IPS-15b (cell line): Measurements from ENCODE around the gene PACS2.

Experiments
- H3K27me3 ChIP-seq: one replicate; pipeline ENCODE4 v1.6.1; 2013; ENCODE audit warnings: low read length; ENCODE audit not compliant: control insufficient read depth, insufficient read depth
- H3K36me3 ChIP-seq: one replicate; pipeline ENCODE4 v1.6.1; 2013; ENCODE audit warnings: low read length; ENCODE audit not compliant: control insufficient read depth, insufficient read depth
- H3K4me1 ChIP-seq: one replicate; pipeline ENCODE4 v1.6.1; 2013; ENCODE audit warnings: mild to moderate bottlenecking, low read length; ENCODE audit not compliant: control insufficient read depth, insufficient read depth
- H3K4me3 ChIP-seq: one replicate; pipeline ENCODE4 v1.5.1; 2013; ENCODE audit warnings: low read depth, low read length
- H3K9ac ChIP-seq: one replicate; pipeline ENCODE4 v1.6.1; 2013; ENCODE audit warnings: low read depth, mild to moderate bottlenecking, low read length
- H3K9me3 ChIP-seq: one replicate; pipeline ENCODE4 v1.6.1; 2013; ENCODE audit warnings: mild to moderate bottlenecking, low read length; ENCODE audit not compliant: control insufficient read depth, insufficient read depth

The PACS2 gene

GRCh38 chr14:105337433-105337832 lies 22.9 kb downstream of the PACS2 start:
- Histone ChIP-seq H3K9me3 (no peaks in the 10 kb centered on the region), H3K36me3 (peaks cover 8% of the 10 kb centered on the region), H3K27me3 (no peaks in the 10 kb centered on the region), H3K4me3 (no peak overlapping the region), H3K9ac (no peak overlapping the region), H3K4me1 (no peaks in the 10 kb centered on the region)

- Histone ChIP-seq H3K4me3 (no peak overlapping the region), H3K9ac (no peak overlapping the region), H3K36me3 (peaks cover 8% of the 10 kb centered on the region), H3K4me1 (no peaks in the 10 kb centered on the region), H3K27me3 (no peaks in the 10 kb centered on the region), H3K9me3 (no peaks in the 10 kb centered on the region)
Measured at GRCh38 chr14:105337966-105338741, 23.6 kb downstream of the PACS2 start.

DNA sequence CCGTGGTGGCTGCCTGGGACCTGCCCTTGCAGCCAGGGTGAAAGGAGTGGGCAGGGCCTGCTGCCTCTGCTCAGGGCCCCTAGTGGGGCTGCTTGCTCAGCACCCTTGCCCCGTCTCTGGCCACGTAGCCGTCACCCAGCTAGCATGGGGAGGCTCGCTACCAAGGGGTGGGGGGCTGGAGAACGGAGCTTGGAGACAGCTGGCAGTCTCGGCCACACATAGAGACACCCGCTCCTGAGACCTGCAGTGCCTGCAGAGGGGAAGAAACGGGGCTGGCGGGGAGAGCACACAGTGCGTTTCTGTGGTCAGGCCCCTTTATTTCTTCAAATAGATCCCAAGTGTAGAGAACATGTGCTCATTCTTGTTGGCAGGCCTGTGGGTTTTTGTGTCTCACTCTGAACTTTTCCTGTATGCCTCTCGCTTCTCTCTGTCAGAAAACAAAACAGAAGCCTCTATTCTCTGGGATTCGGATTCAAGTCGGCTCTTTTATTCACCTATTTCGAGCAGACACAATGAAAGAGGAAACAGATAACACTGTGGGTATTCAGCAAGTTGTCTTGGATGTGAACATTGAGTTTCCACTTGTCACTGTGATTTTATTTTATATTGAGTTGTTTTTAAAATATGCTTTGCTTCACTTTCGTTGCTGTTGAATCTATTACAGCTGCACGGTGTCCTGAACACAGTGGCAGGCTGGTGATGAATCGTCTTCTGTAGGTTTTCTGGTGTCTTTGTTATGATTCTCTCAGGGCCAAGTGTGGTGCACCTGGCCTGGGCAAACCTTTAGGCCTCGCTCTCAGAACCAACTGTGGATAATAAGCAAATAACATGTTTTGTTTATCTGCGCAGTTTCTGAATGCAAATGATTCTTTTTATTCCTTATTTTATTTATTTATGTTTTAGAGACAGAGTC lies 26.5 kb downstream of the PACS2 start:
- Histone ChIP-seq H3K36me3 (peaks cover 5% of the 10 kb centered on the region), H3K27me3 (no peaks in the 10 kb centered on the region), H3K4me1 (peaks cover under 1% of the 10 kb centered on the region), H3K9ac (no peak overlapping the region), H3K4me3 (no peak overlapping the region), H3K9me3 (no peaks in the 10 kb centered on the region)

GRCh38 chr14:105343194-105343593 lies 28.6 kb downstream of the PACS2 start:
- Histone ChIP-seq H3K4me3 (no peak overlapping the region), H3K27me3 (no peaks in the 10 kb centered on the region), H3K36me3 (no peaks in the 10 kb centered on the region), H3K9me3 (no peaks in the 10 kb centered on the region), H3K9ac (no peak overlapping the region), H3K4me1 (peaks cover 2% of the 10 kb centered on the region)

GRCh38 chr14:105346200-105346533 lies 31.6 kb downstream of the PACS2 start:
- H3K36me3 ChIP-seq = no peaks in the 10 kb centered on the region
- H3K4me3 ChIP-seq = no peak overlapping the region
- no peaks in the 10 kb centered on the region for H3K9me3 ChIP-seq
- H3K9ac ChIP-seq = no peak overlapping the region
- peaks cover 2% of the 10 kb centered on the region for H3K4me1 ChIP-seq
- H3K27me3 ChIP-seq = no peaks in the 10 kb centered on the region

- no peaks in the 10 kb centered on the region for H3K27me3 ChIP-seq
- H3K9ac ChIP-seq = no peak overlapping the region
- H3K9me3 ChIP-seq = no peaks in the 10 kb centered on the region
- peaks cover 2% of the 10 kb centered on the region for H3K4me1 ChIP-seq
- no peak overlapping the region for H3K4me3 ChIP-seq
- H3K36me3 ChIP-seq = no peaks in the 10 kb centered on the region
Measured at GRCh38 chr14:105346876-105347586, 32.5 kb downstream of the PACS2 start.

DNA sequence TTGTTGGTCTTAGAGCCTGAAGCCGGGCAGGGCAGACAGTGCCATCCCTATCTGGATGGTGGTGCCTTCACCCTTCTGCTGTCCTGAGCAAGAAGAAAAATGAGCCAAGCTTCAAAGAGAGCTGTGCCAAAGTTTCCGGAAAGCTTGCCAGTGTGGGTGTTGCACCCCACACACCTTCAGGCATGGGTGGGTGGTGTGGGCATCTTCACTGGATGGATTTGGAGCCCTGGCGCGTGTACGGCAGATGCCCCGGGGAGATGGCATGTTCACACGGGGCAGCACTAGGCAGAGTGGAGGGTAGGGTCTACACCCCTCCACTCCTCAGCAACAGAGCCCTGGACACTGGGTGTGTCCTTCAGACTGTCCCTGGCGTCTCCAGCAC lies 33.0 kb downstream of the PACS2 start:
- Histone ChIP-seq H3K36me3 (no peaks in the 10 kb centered on the region), H3K9me3 (no peaks in the 10 kb centered on the region), H3K27me3 (no peaks in the 10 kb centered on the region), H3K9ac (no peak overlapping the region), H3K4me3 (no peak overlapping the region), H3K4me1 (peaks cover 2% of the 10 kb centered on the region)

DNA sequence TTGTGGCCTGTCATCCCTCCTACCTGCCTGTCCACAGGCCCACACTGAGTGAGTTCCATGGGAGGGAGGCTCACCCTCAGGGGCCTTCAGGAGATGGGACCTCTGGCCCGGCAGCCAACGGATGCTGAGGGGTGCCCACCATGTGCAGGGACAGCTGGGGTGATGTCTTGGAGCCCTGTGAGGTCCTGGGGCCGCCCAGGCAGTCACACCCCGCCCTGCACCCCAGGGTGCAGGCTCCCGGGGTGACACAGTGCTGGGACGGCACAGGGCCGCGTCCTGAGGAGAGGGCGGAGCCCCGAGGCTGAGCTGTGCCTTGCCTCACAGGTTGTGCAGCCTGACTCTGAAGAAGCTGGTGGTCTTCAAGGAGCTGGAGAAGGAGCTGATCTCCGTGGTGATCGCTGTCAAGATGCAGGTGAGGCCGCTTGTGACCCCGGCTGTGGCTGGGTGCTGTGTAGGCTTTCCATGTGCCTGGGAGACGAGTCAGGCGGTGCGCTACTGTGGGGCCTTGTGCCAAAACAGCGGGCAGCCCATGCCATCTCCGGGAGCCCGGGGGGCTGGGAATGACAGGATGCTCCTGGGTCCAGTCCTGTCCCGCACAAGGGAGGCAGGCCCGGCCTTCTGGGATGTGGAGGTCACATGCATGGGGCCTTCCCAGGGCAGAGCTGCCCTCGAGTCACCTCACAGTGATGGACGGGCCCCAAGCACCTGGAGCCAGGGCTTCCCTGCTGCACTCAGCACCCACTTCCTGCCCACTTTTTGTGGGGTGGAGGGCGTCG lies 33.8 kb downstream of the PACS2 start:
- Histone ChIP-seq H3K9ac (no peak overlapping the region), H3K4me1 (peaks cover 2% of the 10 kb centered on the region), H3K36me3 (no peaks in the 10 kb centered on the region), H3K4me3 (no peak overlapping the region), H3K27me3 (no peaks in the 10 kb centered on the region), H3K9me3 (no peaks in the 10 kb centered on the region)

DNA sequence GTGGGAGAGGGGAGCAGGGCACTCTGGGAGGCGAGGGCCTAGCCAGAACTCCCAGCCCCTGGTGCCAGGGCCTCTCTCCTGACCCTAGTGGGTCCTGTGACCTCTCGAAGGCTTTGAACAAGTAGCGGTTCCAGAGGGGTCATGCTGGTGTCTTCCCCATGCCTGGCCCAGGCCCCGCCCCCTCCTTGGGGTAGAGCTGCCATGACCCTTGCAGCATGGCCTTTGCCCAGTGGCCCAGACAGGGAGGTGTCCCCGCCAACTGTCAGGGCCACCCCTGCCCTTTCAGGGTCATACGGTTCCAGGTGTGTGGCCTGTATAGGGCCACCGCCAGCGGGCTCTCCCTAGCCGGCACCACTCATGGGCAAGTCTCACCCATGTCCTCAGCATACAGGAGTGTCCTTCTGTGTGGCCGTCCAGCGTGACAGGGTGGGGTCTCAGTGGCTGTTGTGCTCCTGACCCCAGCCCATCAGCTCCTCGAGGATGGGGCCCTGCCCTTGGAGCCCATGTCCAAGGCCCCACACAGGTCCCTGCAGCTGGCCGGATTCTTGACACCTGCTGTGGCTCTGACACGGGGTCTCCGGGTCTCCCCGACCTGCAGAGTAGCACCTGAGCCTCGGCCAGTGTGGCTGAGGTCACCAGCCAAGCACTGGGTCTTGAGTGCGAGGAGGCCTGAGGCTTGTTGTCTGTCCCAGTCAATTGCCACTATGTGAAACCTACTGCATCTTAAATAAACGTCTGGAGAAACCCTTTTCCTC lies 34.6 kb downstream of the PACS2 start:
- H3K4me1 ChIP-seq = peaks cover 2% of the 10 kb centered on the region
- H3K9me3 ChIP-seq = no peaks in the 10 kb centered on the region
- H3K4me3 ChIP-seq = no peak overlapping the region
- no peaks in the 10 kb centered on the region for H3K36me3 ChIP-seq
- H3K27me3 ChIP-seq = no peaks in the 10 kb centered on the region
- H3K9ac ChIP-seq = no peak overlapping the region

GRCh38 chr14:105349992-105350391 lies 35.4 kb downstream of the PACS2 start:
- Histone ChIP-seq H3K9ac (no peak overlapping the region), H3K36me3 (peaks cover 3% of the 10 kb centered on the region), H3K27me3 (no peaks in the 10 kb centered on the region), H3K9me3 (no peaks in the 10 kb centered on the region), H3K4me1 (peaks cover 2% of the 10 kb centered on the region), H3K4me3 (no peak overlapping the region)
